ENCODE data around the gene SEMA4D. TPM values are rescaled to one million over a fixed set of nuclear protein-coding genes. Genes with fewer than 3 reads are reported as not detected.

SEMA4D gene
- total RNA-seq, 2 donors from 2014 or later: 42.8 to 51.0 TPM

DNA sequence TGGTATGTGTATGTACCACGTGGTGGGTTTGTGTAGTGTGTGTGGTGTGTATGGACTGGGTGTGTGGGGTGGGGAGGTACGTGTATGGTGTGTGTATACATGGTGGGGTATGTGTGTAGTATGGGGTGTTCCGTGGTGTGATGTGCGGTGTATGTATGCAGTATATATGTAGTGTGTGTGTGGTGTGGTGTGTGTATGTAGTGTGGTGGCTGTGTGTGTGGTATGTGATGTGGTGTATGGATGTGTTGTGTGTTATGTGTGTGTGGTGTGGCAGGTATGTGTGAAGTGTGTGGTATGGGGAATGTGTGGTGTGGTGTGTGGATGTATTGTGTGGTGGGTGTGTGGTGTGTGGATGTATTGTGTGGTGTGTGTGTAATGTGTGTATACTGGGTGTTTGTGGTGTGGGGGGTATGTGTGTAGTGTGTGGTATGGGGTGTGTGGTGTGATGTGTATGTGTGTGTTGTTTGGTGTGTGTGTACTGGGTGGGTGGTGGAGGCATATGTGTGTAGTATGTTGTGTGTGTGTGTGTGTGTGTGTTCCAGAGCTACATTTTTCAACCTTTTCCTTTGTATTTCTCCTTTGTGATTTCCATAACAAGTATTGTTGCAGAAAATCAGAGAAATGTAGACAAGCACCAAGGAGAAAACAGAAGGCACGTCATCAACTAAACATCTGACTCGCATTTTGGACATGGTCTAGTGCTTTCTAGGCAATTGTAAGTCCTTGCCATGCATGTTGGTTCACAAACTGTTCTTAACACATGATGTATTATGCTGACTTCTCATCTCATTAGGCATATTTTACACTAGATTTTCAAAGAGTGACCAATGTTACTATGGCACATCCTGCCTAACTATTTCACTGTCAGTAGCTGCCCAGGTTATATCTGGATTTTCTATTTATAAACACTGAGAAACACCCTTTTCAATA is 13.2 kb downstream of the SEMA4D start:
- Mint-ChIP-seq H3K4me1 (peaks cover 6% of the 10 kb centered on the region), H3K27ac (no peak overlapping the region), H3K9me3 (no peaks in the 10 kb centered on the region), H3K27me3 (ENCODE audit: insufficient read depth) (no peaks in the 10 kb centered on the region), H3K36me3 (ENCODE audit: low read depth) (peaks cover 6% of the 10 kb centered on the region), H3K4me3 (no peak overlapping the region)
- no peak for DNase-seq
- Histone ChIP-seq H3K4me3 (ENCODE audit: low read length) (no peak overlapping the region), H3K36me3 (ENCODE audit: control insufficient read depth, insufficient read depth, low read length) (no peaks in the 10 kb centered on the region), H3K27me3 (ENCODE audit: control insufficient read depth, insufficient read depth, low read length, poor library complexity, severe bottlenecking) (no peaks in the 10 kb centered on the region), H3K27ac (ENCODE audit: low read depth, low read length) (no peak overlapping the region), H3K9ac (ENCODE audit: extremely low read depth, low read length, poor library complexity, severe bottlenecking) (no peak overlapping the region), H3K9me3 (ENCODE audit: control insufficient read depth, low read length) (no peaks in the 10 kb centered on the region), H3K4me1 (ENCODE audit: control insufficient read depth, insufficient read depth, low read length) (no peaks in the 10 kb centered on the region)
- WGBS, 2 experiments (ENCODE audit: insufficient coverage in 1 of 2, insufficient read length in 1 of 2): 86 to 94% methylated on average over 4 to 6 of the region's 6 CpGs
- TF ChIP-seq, protein P1, sequence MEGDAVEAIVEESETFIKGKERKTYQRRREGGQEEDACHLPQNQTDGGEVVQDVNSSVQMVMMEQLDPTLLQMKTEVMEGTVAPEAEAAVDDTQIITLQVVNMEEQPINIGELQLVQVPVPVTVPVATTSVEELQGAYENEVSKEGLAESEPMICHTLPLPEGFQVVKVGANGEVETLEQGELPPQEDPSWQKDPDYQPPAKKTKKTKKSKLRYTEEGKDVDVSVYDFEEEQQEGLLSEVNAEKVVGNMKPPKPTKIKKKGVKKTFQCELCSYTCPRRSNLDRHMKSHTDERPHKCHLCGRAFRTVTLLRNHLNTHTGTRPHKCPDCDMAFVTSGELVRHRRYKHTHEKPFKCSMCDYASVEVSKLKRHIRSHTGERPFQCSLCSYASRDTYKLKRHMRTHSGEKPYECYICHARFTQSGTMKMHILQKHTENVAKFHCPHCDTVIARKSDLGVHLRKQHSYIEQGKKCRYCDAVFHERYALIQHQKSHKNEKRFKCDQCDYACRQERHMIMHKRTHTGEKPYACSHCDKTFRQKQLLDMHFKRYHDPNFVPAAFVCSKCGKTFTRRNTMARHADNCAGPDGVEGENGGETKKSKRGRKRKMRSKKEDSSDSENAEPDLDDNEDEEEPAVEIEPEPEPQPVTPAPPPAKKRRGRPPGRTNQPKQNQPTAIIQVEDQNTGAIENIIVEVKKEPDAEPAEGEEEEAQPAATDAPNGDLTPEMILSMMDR (conservative IDR thresholded peaks at IDR 0.05): no peak

DNA sequence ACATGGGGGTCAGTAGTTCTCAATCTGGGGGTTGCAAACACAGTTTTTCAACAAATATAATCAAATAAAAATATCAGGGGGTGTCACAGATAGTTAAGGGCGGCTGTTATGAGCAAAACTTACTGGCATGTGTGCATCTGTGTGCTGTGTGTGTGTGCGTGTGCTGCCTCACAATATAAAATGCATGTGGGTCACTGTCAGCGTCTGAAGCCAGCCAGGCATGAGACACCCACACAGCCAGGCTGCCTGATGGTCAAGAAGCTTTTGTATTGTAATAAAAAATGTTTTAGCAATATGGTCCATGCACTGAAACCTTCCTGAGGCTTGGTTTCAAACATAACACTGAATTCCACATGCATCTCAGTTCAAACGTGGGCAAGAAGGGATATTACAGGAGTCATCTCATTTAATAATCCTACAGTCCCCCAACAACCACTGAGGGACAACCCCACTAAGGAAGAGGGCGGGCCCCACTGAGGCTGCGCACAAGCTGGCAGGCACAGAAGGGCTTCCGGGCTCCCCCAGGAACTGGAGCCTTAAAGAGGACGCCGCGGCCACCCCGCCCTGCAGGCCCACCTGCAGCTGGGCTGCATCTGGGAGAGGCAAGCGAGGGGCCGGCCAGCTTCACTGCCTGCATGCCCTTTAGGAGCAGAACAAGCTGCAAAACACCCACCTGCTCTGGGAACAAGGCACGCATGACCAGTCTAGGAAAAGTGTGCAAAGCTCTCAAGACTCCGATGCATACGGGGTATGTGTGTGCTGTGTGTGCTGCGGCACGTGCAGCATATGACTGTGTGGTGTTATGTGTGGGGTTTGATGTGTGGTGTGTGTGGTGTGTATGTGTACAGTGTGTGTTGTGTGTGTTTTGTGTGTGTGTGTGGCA is 14.1 kb downstream of the SEMA4D start:
- no peaks in the 10 kb centered on the region for H3K9me3 Mint-ChIP-seq
- H3K4me3 ChIP-seq (ENCODE audit: low read length): no peak overlapping the region
- no peaks in the 10 kb centered on the region for H3K4me1 ChIP-seq (ENCODE audit: control insufficient read depth, insufficient read depth, low read length)
- WGBS, 2 experiments (ENCODE audit: insufficient coverage in 1 of 2, insufficient read length in 1 of 2): 90 to 94% methylated on average over 11 to 18 of the region's 18 CpGs
- H3K4me3 Mint-ChIP-seq: no peak overlapping the region
- no peak overlapping the region for H3K27ac Mint-ChIP-seq
- no peak overlapping the region for H3K9ac ChIP-seq (ENCODE audit: extremely low read depth, low read length, poor library complexity, severe bottlenecking)
- no peaks in the 10 kb centered on the region for H3K9me3 ChIP-seq (ENCODE audit: control insufficient read depth, low read length)
- H3K27ac ChIP-seq (ENCODE audit: low read depth, low read length): peak overlapping the region; percentile 2
- no peaks in the 10 kb centered on the region for H3K36me3 ChIP-seq (ENCODE audit: control insufficient read depth, insufficient read depth, low read length)
- DNase-seq: no peak
- H3K27me3 Mint-ChIP-seq (ENCODE audit: insufficient read depth): no peaks in the 10 kb centered on the region
- no peaks in the 10 kb centered on the region for H3K27me3 ChIP-seq (ENCODE audit: control insufficient read depth, insufficient read depth, low read length, poor library complexity, severe bottlenecking)
- peaks cover 6% of the 10 kb centered on the region for H3K4me1 Mint-ChIP-seq
- TF ChIP-seq, protein P1 (conservative IDR thresholded peaks at IDR 0.05): no peak
- H3K36me3 Mint-ChIP-seq (ENCODE audit: low read depth): peaks cover 15% of the 10 kb centered on the region

DNA sequence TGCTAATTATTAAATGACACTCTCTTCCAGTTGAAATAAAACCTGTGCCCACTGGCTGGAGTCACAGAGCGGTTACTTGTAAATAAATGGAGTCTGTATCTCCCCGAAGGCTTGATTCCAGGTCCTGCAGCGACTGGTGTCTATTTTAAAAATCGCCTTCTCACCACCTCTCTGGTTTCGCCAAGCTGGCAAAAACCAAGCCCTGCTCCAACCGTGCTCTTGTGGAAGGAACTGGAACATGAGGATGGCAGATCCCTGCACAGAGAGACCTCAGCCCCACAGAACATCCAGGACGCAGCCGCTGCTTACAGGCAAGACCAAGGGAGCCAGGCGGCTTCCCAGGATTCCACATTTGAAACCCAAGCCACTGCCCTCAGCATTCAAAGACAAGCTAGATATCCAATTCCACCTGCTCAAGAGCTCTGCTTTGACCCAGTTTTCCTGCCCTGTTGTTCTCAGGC is 15.0 kb downstream of the SEMA4D start:
- H3K36me3 ChIP-seq (ENCODE audit: control insufficient read depth, insufficient read depth, low read length): no peaks in the 10 kb centered on the region
- no peaks in the 10 kb centered on the region for H3K9me3 ChIP-seq (ENCODE audit: control insufficient read depth, low read length)
- no peak overlapping the region for H3K4me3 ChIP-seq (ENCODE audit: low read length)
- peak overlapping the region; percentile 54 for H3K27ac Mint-ChIP-seq
- no peaks in the 10 kb centered on the region for H3K27me3 Mint-ChIP-seq (ENCODE audit: insufficient read depth)
- no peaks in the 10 kb centered on the region for H3K27me3 ChIP-seq (ENCODE audit: control insufficient read depth, insufficient read depth, low read length, poor library complexity, severe bottlenecking)
- H3K4me3 Mint-ChIP-seq: no peak overlapping the region
- H3K9me3 Mint-ChIP-seq: no peaks in the 10 kb centered on the region
- TF ChIP-seq, protein P1 (conservative IDR thresholded peaks at IDR 0.05): no peak
- peaks cover 4% of the 10 kb centered on the region for H3K4me1 Mint-ChIP-seq
- DNase-seq: no peak
- H3K27ac ChIP-seq (ENCODE audit: low read depth, low read length): peak overlapping the region; percentile 42
- 76 to 88% methylated on average over 7 to 9 of the region's 9 CpGs for WGBS, 2 experiments (ENCODE audit: insufficient coverage in 1 of 2, insufficient read length in 1 of 2)
- H3K36me3 Mint-ChIP-seq (ENCODE audit: low read depth): peaks cover 23% of the 10 kb centered on the region
- no peak overlapping the region for H3K9ac ChIP-seq (ENCODE audit: extremely low read depth, low read length, poor library complexity, severe bottlenecking)
- no peaks in the 10 kb centered on the region for H3K4me1 ChIP-seq (ENCODE audit: control insufficient read depth, insufficient read depth, low read length)

Data from endodermal cell (in vitro differentiated cells).